OCI-LY3 (cell line): ENCODE results near the gene DNAJA1.

ENCODE experiments used
- H2AFZ ChIP-seq: fragments of 200-600, 300-600 bp; shearing (Covaris generic); 2 replicates; pipeline ENCODE4 v1.6.0; 2014; ENCODE audit warnings: antibody characterized with exemption, low read depth, low read length
- H3K27ac ChIP-seq: fragments of 200-600, 300-600 bp; sonication (generic); 2 replicates; pipeline ENCODE4 v1.5.1; 2014; ENCODE audit warnings: mild to moderate bottlenecking, low read length, moderate library complexity, mixed read lengths
- H3K27me3 ChIP-seq: fragments of 200-600, 300-600 bp; sonication (generic); 2 replicates; pipeline ENCODE4 v1.6.1; 2014; ENCODE audit warnings: low read depth, low read length, mixed read lengths
- H3K36me3 ChIP-seq: fragments of 200-600, 300-600 bp; sonication (generic); replicated peaks from 2 replicates; pipeline ENCODE3; 2014; ENCODE audit warnings: low read depth, low read length, mixed read lengths
- H3K4me1 ChIP-seq: fragments of 300-600, 200-600 bp; sonication (generic); 2 replicates; pipeline ENCODE4 v1.6.1; 2014; ENCODE audit warnings: low read length, mixed read lengths
- H3K4me2 ChIP-seq: fragments of 200-600, 300-600 bp; sonication (generic); 2 replicates; pipeline ENCODE4 v1.6.1; 2014; ENCODE audit warnings: low read length, mixed read lengths
- H3K4me3 ChIP-seq: fragments of 300-600, 200-600 bp; sonication (generic); 2 replicates; pipeline ENCODE4 v1.5.1; 2014; ENCODE audit warnings: antibody characterized with exemption, mild to moderate bottlenecking, low read length, moderate library complexity
- H3K79me2 ChIP-seq: fragments of 300-600, 200-600 bp; shearing (Covaris generic); 2 replicates; pipeline ENCODE4 v1.6.1; 2014; ENCODE audit warnings: mild to moderate bottlenecking, low read length, mixed read lengths
- H3K9ac ChIP-seq: fragments of 300-600, 200-600 bp; shearing (Covaris generic); 2 replicates; pipeline ENCODE4 v1.6.0; 2014; ENCODE audit warnings: mild to moderate bottlenecking, low read length, moderate library complexity
- H3K9me3 ChIP-seq: fragments of 200-600, 300-600 bp; shearing (Covaris generic); 2 replicates; pipeline ENCODE4 v1.6.1; 2014; ENCODE audit warnings: low read length, mixed read lengths; ENCODE audit not compliant: insufficient read depth
- H4K20me1 ChIP-seq: fragments of 200-600, 300-600 bp; sonication (generic); 2 replicates; pipeline ENCODE4 v1.6.1; 2016; ENCODE audit warnings: low read length, mixed read lengths; ENCODE audit not compliant: insufficient read depth
- CTCF ChIP-seq: fragments of 200-600, 300-600 bp; sonication (generic); IDR thresholded peaks from 2 replicates; pipeline ENCODE4 v1.5.1; 2014; ENCODE audit warnings: antibody characterized with exemption, low read length, low read depth
- EZH2phosphoT487 ChIP-seq: fragments of 200-600 bp; shearing (Covaris generic); IDR thresholded peaks from 2 replicates; pipeline ENCODE4 v1.6.1; 2018; ENCODE audit warnings: antibody characterized with exemption, mixed run types, low read depth

The DNAJA1 gene

GRCh38 chr9:33030285-33030684 lies 5.2 kb downstream of the DNAJA1 start:
- no peak overlapping the region for H2AFZ ChIP-seq
- no peak overlapping the region for H3K27ac ChIP-seq
- no peak overlapping the region for H3K4me2 ChIP-seq
- no peak overlapping the region for H3K4me3 ChIP-seq
- H3K4me1 ChIP-seq: peaks cover 21% of the 10 kb centered on the region
- H4K20me1 ChIP-seq: peaks cover 44% of the 10 kb centered on the region
- H3K27me3 ChIP-seq: no peaks in the 10 kb centered on the region
- peaks cover 94% of the 10 kb centered on the region for H3K79me2 ChIP-seq
- no peaks in the 10 kb centered on the region for H3K9me3 ChIP-seq
- no peak overlapping the region for H3K9ac ChIP-seq
- peaks cover 73% of the 10 kb centered on the region for H3K36me3 ChIP-seq
- no peak for TF ChIP-seq EZH2phosphoT487
- TF ChIP-seq CTCF: no peak

- Histone ChIP-seq H3K27ac (no peak overlapping the region), H3K4me2 (no peak overlapping the region), H3K9me3 (no peaks in the 10 kb centered on the region), H3K4me3 (no peak overlapping the region), H3K79me2 (peaks cover 90% of the 10 kb centered on the region), H2AFZ (no peak overlapping the region), H4K20me1 (peaks cover 29% of the 10 kb centered on the region), H3K36me3 (peaks cover 79% of the 10 kb centered on the region), H3K9ac (no peak overlapping the region), H3K27me3 (no peaks in the 10 kb centered on the region), H3K4me1 (peaks cover 11% of the 10 kb centered on the region; the same call in 1 of the 2 replicates)
- TF ChIP-seq EZH2phosphoT487: no peak
- no peak for TF ChIP-seq CTCF
These were observed 7.2 kb downstream of the DNAJA1 start for GRCh38 chr9:33032292-33032691.

GRCh38 chr9:33032865-33033264 lies 7.8 kb downstream of the DNAJA1 start:
- peaks cover 9% of the 10 kb centered on the region; the same call in 1 of the 2 replicates for H3K4me1 ChIP-seq
- H3K79me2 ChIP-seq: peaks cover 84% of the 10 kb centered on the region
- no peak overlapping the region for H2AFZ ChIP-seq

GRCh38 chr9:33040792-33041431 lies 15.8 kb downstream of the DNAJA1 start:
- H3K27me3 ChIP-seq: no peaks in the 10 kb centered on the region
- H3K9ac ChIP-seq: no peak overlapping the region
- H3K4me1 ChIP-seq: peaks cover 16% of the 10 kb centered on the region
- H3K4me2 ChIP-seq: no peak overlapping the region
- no peak overlapping the region for H3K27ac ChIP-seq
- TF ChIP-seq CTCF (no peak), EZH2phosphoT487 (no peak)
- H3K79me2 ChIP-seq: peaks cover 18% of the 10 kb centered on the region
- H3K9me3 ChIP-seq: no peaks in the 10 kb centered on the region
- no peaks in the 10 kb centered on the region for H4K20me1 ChIP-seq
- no peak overlapping the region for H3K4me3 ChIP-seq
- H2AFZ ChIP-seq: no peak overlapping the region
- H3K36me3 ChIP-seq: peaks cover 35% of the 10 kb centered on the region

More at GRCh38 chr9:33032865-33033264, 7.8 kb downstream of the DNAJA1 start:
- H3K9ac ChIP-seq: no peak overlapping the region
- peaks cover 26% of the 10 kb centered on the region for H4K20me1 ChIP-seq
- TF ChIP-seq CTCF: no peak
- TF ChIP-seq EZH2phosphoT487: no peak
- H3K36me3 ChIP-seq: peaks cover 81% of the 10 kb centered on the region
- no peak overlapping the region for H3K27ac ChIP-seq
- no peaks in the 10 kb centered on the region for H3K27me3 ChIP-seq
- H3K4me2 ChIP-seq: no peak overlapping the region
- no peaks in the 10 kb centered on the region for H3K9me3 ChIP-seq
- H3K4me3 ChIP-seq: no peak overlapping the region
